IMR-90 (cell line): Measurements from ENCODE around the gene CD2. TPM values are rescaled to one million over a fixed set of nuclear protein-coding genes. Genes with fewer than 3 reads are reported as not detected.

Experiments
- ATAC-seq: fragments of 200-7000 bp; cut with Tn5 transposase; 2 replicates; pipeline ENCODE4 v1.9.1; 2020; ENCODE audit warnings: low read depth, mild to moderate bottlenecking, moderate library complexity
- BruUV-seq: library from RNA; stranded (reverse); fragments of 400-500 nt; replicated peaks from 2 replicates; lab custom pipeline; 2021; lab: Mats Ljungman, UMichigan
- CTCF ChIA-PET: fragments of 300-600 bp; formaldehyde crosslinking; extraction: SDS; loops from one replicate; lab custom pipeline; 2021; ENCODE audit warnings: antibody characterized with exemption; lab: Yijun Ruan, JAX
- POLR2A ChIA-PET: fragments of 300-600 bp; sonication (Branson Sonifier 250); formaldehyde crosslinking; loops from one replicate; lab custom pipeline; 2022; ENCODE audit warnings: antibody characterized with exemption; ENCODE audit not compliant: unreplicated experiment; lab: Charles Lee
- DNase-seq: peaks from one replicate; pipeline ENCODE4 v3.0.0; 2013
- H2AFZ ChIP-seq: replicated peaks from 2 replicates; pipeline ENCODE3; 2013; ENCODE audit warnings: low read length, mild to moderate bottlenecking; ENCODE audit not compliant: poor library complexity
- H2AK5ac ChIP-seq: 2 replicates; pipeline ENCODE4 v1.6.1; 2013; ENCODE audit warnings: low read depth, low read length, inconsistent platforms
- H2AK9ac ChIP-seq: replicated peaks from 2 replicates; pipeline ENCODE3; 2013; ENCODE audit warnings: mild to moderate bottlenecking, low read depth, low read length, moderate library complexity; ENCODE audit not compliant: poor library complexity
- H2BK120ac ChIP-seq: 2 replicates; pipeline ENCODE4 v1.6.1; 2013; ENCODE audit warnings: low read depth, low read length, inconsistent platforms
- H2BK15ac ChIP-seq: 3 replicates; pipeline ENCODE4 v1.6.1; 2013; ENCODE audit warnings: low read depth, low read length, inconsistent platforms
- H2BK20ac ChIP-seq: 2 replicates; pipeline ENCODE4 v1.6.1; 2013; ENCODE audit warnings: low read depth, mild to moderate bottlenecking, inconsistent platforms, low read length, moderate library complexity
- H2BK5ac ChIP-seq: 2 replicates; pipeline ENCODE4 v1.6.1; 2013; ENCODE audit warnings: mild to moderate bottlenecking, low read depth, low read length, inconsistent platforms; ENCODE audit not compliant: poor library complexity, severe bottlenecking
- H3K14ac ChIP-seq: replicated peaks from 2 replicates; pipeline ENCODE4 v1.6.1; 2013; ENCODE audit warnings: low read depth, low read length, inconsistent platforms
- H3K18ac ChIP-seq: 2 replicates; pipeline ENCODE4 v1.6.1; 2013; ENCODE audit warnings: low read depth, low read length, control low read depth
- H3K23ac ChIP-seq: 2 replicates; pipeline ENCODE4 v1.6.1; 2013; ENCODE audit warnings: low read depth, low read length, inconsistent platforms
- H3K27ac ChIP-seq: 2 replicates; pipeline ENCODE4 v1.5.1; 2013; ENCODE audit warnings: mild to moderate bottlenecking, control low read depth, low read length; ENCODE audit not compliant: insufficient read depth
- H3K27me3 ChIP-seq: 2 replicates; pipeline ENCODE4 v1.6.1; 2013; ENCODE audit warnings: low read length; ENCODE audit not compliant: control insufficient read depth, insufficient read depth
- H3K36me3 ChIP-seq: 2 replicates; pipeline ENCODE4 v1.6.1; 2013; ENCODE audit warnings: low read length, mixed read lengths; ENCODE audit not compliant: control insufficient read depth, insufficient read depth
- H3K4ac ChIP-seq: 2 replicates; pipeline ENCODE4 v1.6.1; 2013; ENCODE audit warnings: low read depth, low read length, inconsistent platforms
- H3K4me1 ChIP-seq: 2 replicates; pipeline ENCODE4 v1.6.1; 2013; ENCODE audit warnings: low read length, mixed read lengths; ENCODE audit not compliant: control insufficient read depth, insufficient read depth
- H3K4me2 ChIP-seq: 2 replicates; pipeline ENCODE4 v1.6.1; 2013; ENCODE audit warnings: low read depth, mild to moderate bottlenecking, control low read depth, low read length, moderate library complexity
- H3K4me3 ChIP-seq: 2 replicates; pipeline ENCODE4 v1.5.1; 2013; ENCODE audit warnings: low read depth, mild to moderate bottlenecking, control low read depth, low read length, moderate library complexity; ENCODE audit not compliant: insufficient read depth
- H3K56ac ChIP-seq: 2 replicates; pipeline ENCODE4 v1.6.1; 2013; ENCODE audit warnings: low read length, inconsistent platforms; ENCODE audit not compliant: insufficient read depth; ENCODE audit errors: extremely low read depth
- H3K79me1 ChIP-seq, 2 experiments: 2 replicates each; pipeline ENCODE4 v1.6.1; 2013; ENCODE audit warnings: low read length in 2 of 2, inconsistent platforms in 1 of 2, low read depth in 1 of 2
- H3K9ac ChIP-seq: 2 replicates; pipeline ENCODE4 v1.6.1; 2013; ENCODE audit warnings: low read depth, low read length, control low read depth
- H3K9me1 ChIP-seq: 2 replicates; pipeline ENCODE4 v1.6.1; 2013; ENCODE audit warnings: low read length, inconsistent platforms; ENCODE audit not compliant: insufficient read depth
- H3K9me3 ChIP-seq: 2 replicates; pipeline ENCODE4 v1.6.1; 2013; ENCODE audit warnings: low read length; ENCODE audit not compliant: control insufficient read depth, insufficient read depth
- H4K20me1 ChIP-seq: 2 replicates; pipeline ENCODE4 v1.6.1; 2013; ENCODE audit warnings: low read length, inconsistent platforms; ENCODE audit not compliant: insufficient read depth
- H4K5ac ChIP-seq: 2 replicates; pipeline ENCODE4 v1.6.1; 2013; ENCODE audit warnings: mild to moderate bottlenecking, low read depth, low read length, control low read depth
- H4K8ac ChIP-seq, 2 experiments: 2 replicates each; pipeline ENCODE4 v1.6.1; 2013; ENCODE audit warnings: low read depth in 2 of 2, low read length in 2 of 2, control low read depth in 1 of 2, inconsistent platforms in 1 of 2
- H4K91ac ChIP-seq: 2 replicates; pipeline ENCODE4 v1.6.1; 2013; ENCODE audit warnings: low read depth, low read length, inconsistent platforms; ENCODE audit not compliant: insufficient read depth
- BHLHE40 ChIP-seq: fragments of 150-350 bp; IDR thresholded peaks from 2 replicates; pipeline ENCODE4 v1.6.1; 2016; ENCODE audit warnings: mild to moderate bottlenecking, low read depth, low read length
- CEBPB ChIP-seq: IDR thresholded peaks from 2 replicates; pipeline ENCODE4 v1.6.1; 2012; ENCODE audit warnings: low read depth, low read length, improper control_type of control experiment
- FOS ChIP-seq: fragments of 150-350 bp; IDR thresholded peaks from 2 replicates; pipeline ENCODE4 v1.6.1; 2016; ENCODE audit warnings: low read depth, low read length
- MAFK ChIP-seq: IDR thresholded peaks from 2 replicates; pipeline ENCODE4 v1.6.1; 2012; ENCODE audit warnings: low read depth, low read length, improper control_type of control experiment
- MXI1 ChIP-seq: IDR thresholded peaks from 2 replicates; pipeline ENCODE4 v1.6.1; 2012; ENCODE audit warnings: low read depth, mild to moderate bottlenecking, low read length, moderate library complexity, borderline replicate concordance
- NFE2L2 ChIP-seq: fragments of 150-350 bp; IDR thresholded peaks from 2 replicates; pipeline ENCODE4 v1.6.1; 2016; ENCODE audit warnings: low read depth, mild to moderate bottlenecking, low read length
- RAD21 ChIP-seq: IDR thresholded peaks from 2 replicates; pipeline ENCODE4 v1.6.1; 2012; ENCODE audit warnings: low read length, improper control_type of control experiment
- RCOR1 ChIP-seq: IDR thresholded peaks from 2 replicates; pipeline ENCODE4 v1.6.1; 2012; ENCODE audit warnings: mild to moderate bottlenecking, low read length, improper control_type of control experiment; ENCODE audit not compliant: insufficient replicate concordance
- RFX5 ChIP-seq: IDR thresholded peaks from 2 replicates; pipeline ENCODE4 v1.8.0; 2012; ENCODE audit warnings: low read depth, mild to moderate bottlenecking, low read length, moderate library complexity
- SMC3 ChIP-seq: fragments of 150-350 bp; IDR thresholded peaks from 2 replicates; pipeline ENCODE4 v1.6.1; 2016; ENCODE audit warnings: low read depth, mild to moderate bottlenecking, antibody characterized with exemption, low read length, moderate library complexity
- WGBS, 2 experiments: methylation state at CpG; one replicate each; pipeline versions ENCODE4 v1.1.5 to v1.1.7; 2013; ENCODE audit warnings: missing lambda C conversion rate in 2 of 2; ENCODE audit not compliant: insufficient read length in 1 of 2; ENCODE audit errors: extremely low coverage in 2 of 2; 5-methylcytosine and 5-hydroxymethylcytosine counted together
- dilution Hi-C: fragments of 300-500 bp; cut with HindIII; formaldehyde crosslinking; loops from one replicate; pipeline ENCODE4 v1.14.3; 2018; ENCODE audit warnings: low sequenced_read_pairs; ENCODE audit not compliant: unreplicated experiment
- in situ Hi-C: fragments of 300-500 bp; cut with MboI; formaldehyde crosslinking; loops from 3 replicates; pipeline ENCODE4 v1.14.3; 2019; ENCODE audit warnings: low sequenced_read_pairs, inconsistent platforms, mixed read lengths
- intact Hi-C: fragments of 100-400 bp; cut with micrococcal nuclease; formaldehyde crosslinking; loops from 2 replicates; pipeline ENCODE4 v1.10.0; 2022
- polyA plus RNA-seq, 3 experiments: library from polyadenylated mRNA; depleted of rRNA; stranded (reverse); fragments of >200 nt; gene quantifications; 2 replicates each; pipeline ENCODE4 v1.2.3, GENCODE V29; 2012; ENCODE audit warnings: low replicate concordance in 1 of 3
- total RNA-seq: library from RNA; depleted of rRNA; stranded (reverse); fragments of >200 nt; gene quantifications from 2 replicates; pipeline ENCODE4 v1.2.3, GENCODE V29; 2012
- TF ChIP-seq, protein P1 (sequence below): fragments of 150-350 bp; IDR thresholded peaks from 2 replicates; pipeline ENCODE4 v1.6.1; 2017; ENCODE audit warnings: mild to moderate bottlenecking, antibody characterized with exemption, low read length, low read depth

The CD2 gene
- total and polyA plus RNA-seq, 2 of the 4 experiments (the other 2 are of a cell fraction) = not detected

DNA sequence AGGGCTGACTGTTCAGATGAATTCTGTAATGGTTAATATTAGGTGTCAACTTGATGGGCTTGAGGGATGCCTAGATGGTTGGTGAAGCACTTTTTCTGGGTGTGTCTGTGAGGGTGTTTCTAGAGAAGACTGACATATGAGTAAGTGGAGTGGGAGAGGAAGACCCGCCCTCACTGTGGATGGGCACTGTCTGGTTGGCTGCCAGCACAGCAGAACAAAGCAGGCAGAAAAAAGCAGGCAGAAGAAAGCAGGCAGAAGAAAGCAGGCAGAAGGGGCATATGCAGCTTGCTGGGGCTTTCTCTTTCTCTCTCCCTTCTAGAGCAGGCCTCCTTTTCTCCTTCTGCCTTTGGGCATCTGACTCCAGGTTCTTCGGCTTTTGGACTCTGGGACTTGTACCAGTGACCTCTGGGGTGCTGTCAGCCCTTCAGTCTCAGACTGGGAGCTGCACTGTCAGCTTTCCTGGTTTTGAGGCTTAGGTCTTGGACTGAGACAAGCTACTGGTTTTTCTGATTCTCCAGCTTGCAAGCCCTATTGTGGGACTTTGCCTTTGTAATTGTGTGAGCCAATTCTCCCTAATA, 42.9 kb upstream of the CD2 start:
- in situ Hi-C loops = no loop called here
- Histone ChIP-seq H2AK9ac (no peak overlapping the region), H2BK120ac (no peak overlapping the region), H2BK5ac (no peak overlapping the region), H3K79me1 (no peaks in the 10 kb centered on the region), H3K27ac (no peak overlapping the region), H3K4me2 (no peak overlapping the region), H4K91ac (no peak overlapping the region), H3K4ac (no peak overlapping the region), H2BK20ac (no peak overlapping the region), H3K14ac (no peak overlapping the region), H3K9me3 (no peaks in the 10 kb centered on the region), H3K9me1 (no peaks in the 10 kb centered on the region), H2AFZ (no peak overlapping the region), H4K5ac (no peak overlapping the region), H2BK15ac (no peak overlapping the region), H4K8ac (no peak overlapping the region), H3K36me3 (no peaks in the 10 kb centered on the region), H3K18ac (no peak overlapping the region), H2AK5ac (no peak overlapping the region), H3K4me1 (no peaks in the 10 kb centered on the region), H3K27me3 (no peaks in the 10 kb centered on the region), H3K23ac (no peak overlapping the region), H3K56ac (no peak overlapping the region), H4K20me1 (no peaks in the 10 kb centered on the region), H3K9ac (no peak overlapping the region), H3K4me3 (no peak overlapping the region)
- dilution Hi-C loops = no loop called here
- WGBS, 2 experiments = 33% methylated on average over 1 of the region's 2 CpGs; no CpG with 5 or more reads in 1 of the 2 experiments
- CTCF ChIA-PET = interaction anchor here (0.9 kb wide), 1 partner anchor 341 kb away, joined by 3 read pairs; no protein-coding TSS in a partner anchor
- POLR2A ChIA-PET = no interaction called here
- ATAC-seq (no peak), DNase-seq (no peak)
- intact Hi-C loops = no loop called here
- BruUV-seq = no TSS peak
- TF ChIP-seq, protein P1, sequence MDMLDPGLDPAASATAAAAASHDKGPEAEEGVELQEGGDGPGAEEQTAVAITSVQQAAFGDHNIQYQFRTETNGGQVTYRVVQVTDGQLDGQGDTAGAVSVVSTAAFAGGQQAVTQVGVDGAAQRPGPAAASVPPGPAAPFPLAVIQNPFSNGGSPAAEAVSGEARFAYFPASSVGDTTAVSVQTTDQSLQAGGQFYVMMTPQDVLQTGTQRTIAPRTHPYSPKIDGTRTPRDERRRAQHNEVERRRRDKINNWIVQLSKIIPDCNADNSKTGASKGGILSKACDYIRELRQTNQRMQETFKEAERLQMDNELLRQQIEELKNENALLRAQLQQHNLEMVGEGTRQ = no peak
- TF ChIP-seq RCOR1 (no peak), RFX5 (no peak), MXI1 (no peak), MAFK (no peak), FOS (no peak), NFE2L2 (no peak), CEBPB (no peak), BHLHE40 (no peak), RAD21 (no peak), SMC3 (no peak)
